Measurements from ENCODE around the gene DUSP22.

Gene DUSP22

DNA sequence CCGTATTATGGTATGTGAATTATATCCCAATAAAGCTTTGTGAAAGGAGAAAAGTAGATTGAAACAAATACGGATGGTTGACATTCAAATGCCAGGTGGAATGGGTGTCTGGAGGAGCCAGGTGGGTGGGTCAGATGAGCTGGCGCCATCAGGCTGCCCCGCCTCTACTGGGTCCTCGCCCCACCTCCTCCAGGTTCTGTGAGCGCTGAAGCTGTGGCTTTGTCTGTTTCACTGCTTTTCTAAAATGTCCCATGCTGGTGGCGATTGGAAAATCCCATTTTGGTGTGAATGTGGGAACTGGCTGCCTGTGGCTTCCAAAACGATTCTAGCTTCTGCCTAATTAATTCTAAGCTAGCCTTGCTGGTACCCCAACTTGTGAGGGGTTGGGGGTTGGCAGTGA, 16.5 kb downstream of the DUSP22 start:
- no peak for DNase-seq

DNA sequence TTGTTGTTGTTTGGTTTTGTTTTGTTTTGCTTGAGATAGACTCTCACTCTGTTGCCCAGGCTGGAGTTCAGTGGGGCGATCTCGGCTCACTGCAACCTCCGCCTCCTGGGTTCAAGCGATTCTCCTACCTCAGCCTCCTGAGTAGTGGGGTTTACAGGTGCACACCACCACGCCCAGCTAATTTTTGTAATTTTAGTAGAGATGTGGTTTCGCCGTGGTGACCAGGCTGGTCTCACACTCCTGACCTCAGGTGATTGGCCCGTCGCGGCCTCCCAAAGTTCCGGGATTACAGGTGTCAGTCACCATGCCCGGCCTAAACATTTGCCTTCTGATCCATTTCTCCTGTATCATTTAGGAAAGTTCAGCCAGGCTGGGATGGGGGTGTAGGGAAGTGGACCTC, 17.7 kb downstream of the DUSP22 start:
- no peak for DNase-seq

DNA sequence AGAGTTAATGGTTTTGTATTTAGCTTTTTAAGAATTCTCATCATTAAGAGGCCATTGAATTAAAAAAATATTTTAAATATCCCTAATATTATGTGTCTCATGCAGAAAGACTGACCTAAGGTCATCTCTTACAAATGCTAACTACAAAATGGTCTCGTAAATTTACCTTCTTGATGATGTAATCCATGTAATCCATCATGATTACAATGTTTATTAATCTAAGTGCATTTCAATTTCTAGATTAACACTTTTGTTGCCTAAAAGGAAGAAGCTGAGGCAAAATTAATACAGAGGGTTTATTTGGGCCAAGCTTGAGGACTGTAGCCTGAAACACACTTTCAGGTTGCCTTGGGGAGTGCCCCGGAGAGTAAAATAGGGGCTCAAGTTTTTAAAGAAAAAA, 18.4 kb downstream of the DUSP22 start:
- no peak for DNase-seq

DNA sequence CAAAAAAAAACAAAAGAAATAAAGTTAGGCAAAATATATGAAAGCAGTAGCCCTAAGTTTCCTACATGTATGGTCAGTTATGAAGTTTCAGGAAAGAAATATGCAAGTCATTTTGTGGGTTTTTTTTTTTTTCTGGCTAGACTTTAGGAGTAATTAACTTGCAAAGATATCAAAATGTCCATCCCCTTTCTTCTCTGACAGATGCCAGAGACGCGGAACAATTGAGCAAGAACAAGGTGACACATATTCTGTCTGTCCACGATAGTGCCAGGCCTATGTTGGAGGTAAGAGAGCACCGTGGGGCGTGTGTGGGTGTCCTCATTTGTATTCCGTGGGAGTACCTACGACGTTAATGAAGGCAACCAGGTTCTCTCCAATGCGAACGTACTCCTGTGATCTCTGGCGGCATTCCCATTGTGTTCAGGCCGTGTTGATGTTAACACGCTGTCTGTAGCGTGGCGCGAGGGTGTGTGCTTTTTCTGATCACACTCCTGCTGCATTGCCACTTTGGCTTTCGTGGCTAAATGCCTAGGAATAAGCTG, 19.5 kb downstream of the DUSP22 start:
- DNase-seq: no peak

DNA sequence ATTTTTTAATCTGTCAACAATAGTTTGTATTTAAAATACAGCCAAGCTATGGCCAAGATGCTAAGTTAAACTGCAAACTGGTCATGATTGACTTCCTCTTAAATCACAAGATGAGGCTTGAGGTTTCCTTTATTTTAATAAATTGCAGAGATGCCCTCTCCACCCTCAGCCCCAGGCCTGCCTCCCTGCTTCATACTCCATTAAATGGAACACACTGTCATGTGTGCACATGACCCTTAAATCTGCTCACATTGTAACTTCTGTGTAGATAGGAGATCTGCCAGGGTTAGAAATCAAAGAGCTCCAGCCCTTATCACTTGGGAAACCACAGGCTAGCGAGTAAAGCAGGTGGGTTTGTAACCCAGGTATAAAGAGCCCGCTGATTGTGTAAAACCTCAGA, 20.8 kb downstream of the DUSP22 start:
- DNase-seq: no peak

DNA sequence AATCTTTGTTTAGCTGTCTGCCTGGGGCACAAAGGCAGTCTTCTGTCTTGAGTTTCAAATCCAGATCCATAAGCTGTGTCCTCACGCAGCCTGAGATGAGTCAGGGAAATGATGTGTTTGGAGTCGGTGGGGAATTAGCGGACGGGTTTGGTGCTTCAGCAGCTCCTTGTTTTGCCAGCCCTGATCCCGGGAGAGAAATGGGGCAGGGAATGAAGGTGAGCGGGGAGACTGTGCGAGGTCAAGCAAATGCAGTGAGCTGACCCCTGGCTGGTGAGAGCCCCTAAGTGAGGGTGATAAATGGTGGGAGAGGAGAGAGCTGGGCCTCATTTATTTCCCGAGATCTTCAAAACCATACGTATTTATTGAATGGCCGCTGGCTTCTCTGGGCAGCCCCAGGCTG, 21.6 kb downstream of the DUSP22 start:
- DNase-seq: no peak

DNA sequence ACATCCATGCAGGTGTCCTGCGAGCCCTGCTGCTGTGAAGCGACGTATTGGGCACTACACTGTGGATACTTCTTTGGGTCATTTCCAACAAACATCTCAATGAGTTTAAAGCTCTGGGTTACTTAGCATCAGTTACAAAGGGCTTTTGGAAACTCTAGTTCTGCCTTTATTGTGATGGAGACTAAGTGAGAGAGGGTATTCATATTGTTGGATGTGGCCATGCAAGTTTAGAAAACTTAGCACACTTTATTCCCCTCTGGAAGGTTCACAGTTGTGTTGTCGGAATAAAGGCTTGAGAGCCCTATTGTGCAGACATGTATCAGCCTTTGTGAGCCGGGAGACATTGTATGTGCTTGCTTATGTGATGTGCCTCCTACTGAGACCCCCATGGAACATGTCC, 22.1 kb downstream of the DUSP22 start:
- DNase-seq: no peak

DNA sequence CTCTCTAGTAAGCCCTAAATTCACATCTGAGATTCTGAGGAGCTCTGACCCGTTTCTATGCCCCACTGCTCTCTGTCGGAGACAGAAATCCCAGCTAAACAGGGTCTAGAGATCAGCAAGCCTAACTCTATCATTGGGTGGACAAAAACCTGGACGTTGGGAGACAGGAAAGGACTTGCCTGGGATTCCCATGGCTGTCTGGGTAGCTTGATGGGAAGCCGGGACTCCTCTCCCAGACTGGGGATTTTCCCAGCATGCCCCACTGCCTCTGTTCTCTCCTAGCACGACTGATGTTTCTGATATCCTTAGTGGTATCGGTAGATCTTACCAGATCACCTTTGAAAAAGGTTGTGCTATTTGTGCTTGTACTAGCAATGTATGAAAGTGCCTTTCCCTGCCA, 22.9 kb downstream of the DUSP22 start:
- DNase-seq: no peak

DNA sequence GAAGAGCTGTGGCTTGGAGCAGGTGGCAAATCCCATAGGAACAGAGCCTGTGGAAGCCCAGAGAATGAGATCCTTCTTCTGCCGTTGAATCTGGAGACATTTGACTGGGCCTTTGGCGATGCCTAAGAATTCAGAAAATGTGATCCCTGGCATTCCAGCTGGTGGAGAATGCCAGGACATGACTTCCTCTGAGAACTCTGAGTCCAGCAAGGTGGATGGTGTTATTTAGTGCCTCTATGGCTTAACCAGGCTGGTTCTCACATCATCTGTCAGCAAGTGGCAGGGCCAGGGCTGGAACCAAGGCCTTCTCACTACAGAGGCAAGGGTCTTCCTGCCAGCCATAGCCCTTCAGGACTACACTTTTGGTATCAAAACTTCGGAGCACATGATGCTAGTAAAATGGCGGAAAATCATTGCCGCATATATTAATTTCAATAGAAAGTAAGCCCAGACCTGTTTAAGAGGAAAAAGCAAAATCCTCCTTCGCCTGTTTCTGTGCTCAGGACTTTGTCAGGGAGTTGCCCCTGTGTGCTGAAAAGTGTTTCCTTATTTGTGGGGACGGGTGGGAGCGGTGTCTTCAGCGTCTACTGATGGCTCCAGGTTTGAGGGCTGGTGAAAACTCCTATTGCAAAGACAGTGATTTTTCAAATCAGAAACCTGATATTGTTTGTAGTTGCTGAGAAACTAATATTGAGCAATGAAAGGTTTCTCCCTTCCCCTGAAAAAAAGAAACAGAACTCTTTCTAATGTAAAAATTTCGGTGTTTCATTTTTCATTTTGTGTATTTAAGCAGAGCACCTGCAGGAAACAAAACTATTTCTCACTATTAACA, 23.9 kb downstream of the DUSP22 start:
- no peak for DNase-seq

DNA sequence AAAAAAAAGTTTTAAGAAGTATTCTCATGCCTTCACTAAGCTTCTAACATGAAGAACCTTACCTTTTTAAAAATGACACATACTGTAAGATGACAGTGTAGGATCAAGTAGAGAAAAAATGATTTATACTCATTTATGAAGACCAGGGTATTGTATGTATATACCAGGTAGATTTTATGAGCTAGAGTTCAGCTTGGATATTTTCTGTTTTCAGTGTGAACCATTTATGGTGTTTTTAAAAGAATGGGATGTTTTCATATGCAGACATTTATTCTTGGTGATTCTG, 24.4 kb downstream of the DUSP22 start:
- no peak for DNase-seq

DNA sequence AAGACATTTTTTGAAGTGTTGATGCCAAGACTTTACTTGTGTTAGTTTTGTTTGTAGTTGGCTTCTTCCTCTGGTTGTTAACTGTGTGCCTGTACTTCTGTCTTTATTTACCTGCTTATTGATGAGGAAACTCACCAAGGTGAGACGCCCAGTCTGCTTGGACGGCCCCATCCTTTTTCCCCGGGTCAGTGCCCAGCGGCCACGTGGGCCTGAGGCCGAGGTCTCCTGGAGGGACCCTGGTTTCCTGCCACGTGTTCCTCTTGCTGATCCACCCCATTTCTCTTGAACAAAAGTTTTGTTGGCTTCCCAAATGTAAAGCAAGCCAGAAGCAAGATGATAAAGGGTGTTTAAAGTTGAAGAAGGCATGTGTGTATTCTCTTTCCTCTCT, 24.8 kb downstream of the DUSP22 start:
- no peak for DNase-seq

DNA sequence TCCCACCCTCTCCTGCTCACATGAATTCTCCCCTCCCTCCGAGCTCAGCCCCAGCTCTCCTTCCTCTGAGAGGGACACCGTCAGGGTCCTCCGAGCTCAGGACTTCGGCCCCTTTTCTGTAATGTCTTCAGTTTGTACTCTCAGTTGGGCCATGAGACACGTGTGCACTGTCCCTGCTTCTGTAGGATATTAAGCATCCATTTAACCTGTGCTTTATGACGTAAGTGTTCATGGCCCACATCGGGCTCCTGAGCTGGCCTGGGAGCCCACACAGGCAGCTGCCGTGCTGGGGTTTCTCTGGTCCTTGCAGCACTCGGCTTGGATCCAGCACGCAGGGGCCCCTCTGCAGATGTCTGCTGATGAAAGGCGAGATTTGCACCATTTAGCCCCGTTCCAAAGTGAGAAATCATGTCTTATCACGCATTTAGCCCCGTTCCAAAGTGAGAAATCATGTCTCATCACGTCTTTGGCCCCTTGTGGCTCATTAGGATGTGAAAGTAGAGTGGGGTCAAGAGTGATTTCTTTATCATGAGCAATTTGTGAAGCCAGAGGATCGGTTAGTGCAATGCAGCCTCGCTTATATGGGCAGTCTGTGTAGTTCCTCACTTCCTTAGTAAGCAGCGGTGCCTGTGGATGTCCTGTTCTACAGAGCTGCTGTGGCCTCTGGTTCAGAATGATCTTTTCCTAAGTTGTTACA, 25.3 kb downstream of the DUSP22 start:
- no peak for DNase-seq

DNA sequence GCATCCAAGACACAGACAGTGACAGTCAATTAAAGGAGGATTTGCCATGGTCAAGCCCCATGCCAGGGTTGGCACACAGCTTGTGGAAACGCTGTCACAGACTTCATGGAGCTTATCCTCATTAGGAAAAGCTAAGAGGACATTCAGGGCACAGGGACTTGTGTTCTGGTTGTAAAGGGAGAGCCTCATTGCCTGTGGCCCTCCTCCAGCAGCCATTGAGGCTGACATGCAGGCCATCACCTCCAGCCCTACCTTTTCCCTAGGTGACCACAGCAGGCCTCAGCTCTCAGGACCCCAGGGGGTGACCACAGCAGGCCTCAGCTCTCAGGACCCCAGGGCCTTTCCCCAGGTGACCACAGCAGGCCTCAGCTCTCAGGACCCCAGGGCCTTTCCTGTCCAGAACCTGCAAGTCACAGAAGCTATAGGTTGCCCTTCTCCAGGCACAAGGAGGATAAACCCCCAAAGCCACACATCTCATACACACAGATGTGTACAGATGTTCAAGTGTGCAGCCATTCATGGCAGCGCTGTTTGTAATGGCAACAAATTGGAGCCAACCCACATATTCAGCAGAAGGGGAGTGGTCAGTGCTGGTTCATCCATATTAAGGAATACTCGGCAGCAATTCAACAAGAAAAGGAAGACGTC, 26.1 kb downstream of the DUSP22 start:
- DNase-seq: no peak

DNA sequence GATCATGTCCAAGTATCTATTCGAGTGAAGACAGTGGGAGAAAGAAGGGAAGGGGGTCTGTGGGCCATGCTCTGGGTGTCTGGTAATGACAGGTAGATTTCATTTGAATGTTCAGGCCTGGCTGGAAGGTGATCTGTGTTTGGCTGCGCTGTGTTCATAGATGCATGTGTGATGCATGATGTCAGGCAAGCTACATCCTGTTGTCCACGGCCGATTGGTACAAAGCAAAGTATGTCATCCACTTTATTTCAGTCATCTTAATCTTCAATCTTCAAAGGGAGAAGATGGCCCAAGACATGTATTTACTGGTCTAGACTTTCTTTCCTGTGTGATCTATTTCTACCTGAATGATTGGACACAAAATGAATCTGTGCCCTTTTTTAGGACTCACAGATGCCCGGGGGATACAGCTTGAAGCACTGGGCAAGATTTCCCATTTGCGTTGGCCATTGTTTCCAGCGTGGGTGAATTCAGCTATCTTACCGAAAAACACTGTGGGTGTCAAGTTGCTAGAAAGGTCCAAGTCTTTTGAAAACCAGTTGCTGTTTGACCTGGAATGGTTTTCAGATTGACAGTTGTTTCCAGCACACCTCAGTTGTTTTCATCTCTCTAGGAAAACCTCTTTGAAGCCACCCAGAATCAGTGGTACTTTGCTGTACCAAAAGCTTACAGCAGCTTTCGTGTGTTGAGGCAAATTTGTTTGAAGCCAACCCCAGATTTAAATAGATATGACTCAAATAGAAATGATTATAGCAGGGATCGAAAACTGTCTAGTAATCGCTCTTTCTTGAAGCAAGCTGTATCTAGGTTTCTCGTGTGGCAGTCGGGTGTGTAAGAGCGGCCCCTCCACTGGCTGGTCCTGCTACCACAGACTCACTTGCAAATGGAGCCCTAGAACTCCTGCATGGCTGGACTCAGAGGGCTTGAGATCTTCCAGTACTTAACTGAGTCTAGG, 27.2 kb downstream of the DUSP22 start:
- DNase-seq: no peak

DNA sequence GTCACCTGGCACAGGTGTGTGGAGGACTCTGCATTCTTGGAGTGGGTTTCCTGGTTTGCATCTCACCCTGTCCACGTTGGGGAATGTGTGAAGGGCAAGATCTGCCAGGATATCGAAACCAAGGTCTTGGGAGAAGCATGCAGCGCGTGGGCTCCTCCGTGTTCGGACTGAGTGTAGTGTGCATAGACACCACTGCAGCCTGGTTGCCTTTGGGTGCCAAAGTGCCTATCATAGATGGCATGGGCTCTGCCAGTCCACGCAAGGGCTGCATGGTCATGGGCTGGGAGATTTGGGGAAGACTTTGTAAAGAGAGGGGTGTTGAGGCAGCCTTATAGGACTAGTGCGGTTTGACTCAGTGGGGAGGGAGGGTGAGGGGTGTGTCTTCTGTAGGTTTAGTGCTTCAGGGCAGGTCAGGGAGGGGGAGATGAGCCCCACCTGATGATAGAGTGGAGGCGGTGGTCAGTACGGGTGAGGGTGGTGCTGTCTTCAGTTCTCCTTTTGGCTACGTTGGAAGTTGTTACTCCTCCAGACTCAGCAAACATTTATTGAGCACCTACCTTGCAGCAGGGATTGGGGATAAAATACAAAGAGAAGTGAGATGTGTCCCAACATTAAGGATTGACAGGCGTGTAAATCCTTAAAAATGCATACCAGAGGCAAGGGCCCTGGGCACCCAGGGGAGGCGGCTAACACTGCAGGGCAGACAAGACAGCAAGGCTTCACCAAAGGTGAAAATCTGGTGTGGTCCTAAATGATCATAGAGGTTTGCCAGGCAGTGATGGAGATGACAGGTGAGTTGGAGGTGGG, 28.3 kb downstream of the DUSP22 start:
- DNase-seq: no peak

DNA sequence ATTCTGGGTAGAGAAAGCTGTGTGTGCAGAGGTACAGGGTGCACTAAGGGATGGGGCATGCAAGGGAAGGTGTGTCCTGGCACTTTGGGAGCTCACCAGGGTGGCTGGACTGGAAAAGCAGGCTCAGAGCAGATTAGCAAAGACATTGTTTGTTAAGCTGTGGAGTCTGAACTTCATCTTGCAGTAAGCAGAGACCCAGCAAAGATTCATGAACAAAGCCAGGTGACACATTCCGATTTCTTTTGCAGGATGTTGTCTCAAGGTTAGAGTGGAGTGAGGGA, 28.8 kb downstream of the DUSP22 start:
- no peak for DNase-seq

DNA sequence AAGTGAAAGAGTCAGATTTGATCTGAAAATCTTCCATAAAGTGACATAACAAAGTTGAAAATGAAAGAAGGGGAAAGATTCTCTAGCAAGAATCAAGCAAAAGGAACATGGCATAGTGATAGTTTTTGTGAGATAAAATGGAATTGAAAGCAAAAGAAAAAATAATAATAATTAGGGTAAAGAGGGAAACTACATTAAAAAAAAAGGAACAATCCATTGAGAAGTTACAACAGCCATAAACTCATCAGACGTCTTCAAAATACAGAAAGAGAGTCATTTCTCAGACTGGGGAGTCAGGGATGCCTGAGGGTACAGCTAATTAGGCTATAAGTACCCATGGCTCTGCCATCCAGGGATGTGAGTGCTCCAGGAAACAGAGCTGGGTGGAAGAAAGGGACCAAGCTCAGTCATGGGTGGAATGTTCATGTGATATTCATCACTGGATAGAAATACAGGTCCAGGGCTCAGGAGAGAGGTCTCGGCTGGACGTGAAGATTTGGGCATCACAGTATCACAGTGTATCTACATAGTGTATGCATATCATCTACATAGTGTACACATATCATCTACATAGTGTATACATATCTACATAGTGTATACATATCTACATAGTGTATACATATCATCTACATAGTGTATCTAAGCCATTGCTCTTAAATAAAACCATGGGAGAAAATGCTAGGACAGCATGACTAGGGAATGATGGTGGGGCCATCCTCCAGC, 29.4 kb downstream of the DUSP22 start:
- DNase-seq: no peak

DNA sequence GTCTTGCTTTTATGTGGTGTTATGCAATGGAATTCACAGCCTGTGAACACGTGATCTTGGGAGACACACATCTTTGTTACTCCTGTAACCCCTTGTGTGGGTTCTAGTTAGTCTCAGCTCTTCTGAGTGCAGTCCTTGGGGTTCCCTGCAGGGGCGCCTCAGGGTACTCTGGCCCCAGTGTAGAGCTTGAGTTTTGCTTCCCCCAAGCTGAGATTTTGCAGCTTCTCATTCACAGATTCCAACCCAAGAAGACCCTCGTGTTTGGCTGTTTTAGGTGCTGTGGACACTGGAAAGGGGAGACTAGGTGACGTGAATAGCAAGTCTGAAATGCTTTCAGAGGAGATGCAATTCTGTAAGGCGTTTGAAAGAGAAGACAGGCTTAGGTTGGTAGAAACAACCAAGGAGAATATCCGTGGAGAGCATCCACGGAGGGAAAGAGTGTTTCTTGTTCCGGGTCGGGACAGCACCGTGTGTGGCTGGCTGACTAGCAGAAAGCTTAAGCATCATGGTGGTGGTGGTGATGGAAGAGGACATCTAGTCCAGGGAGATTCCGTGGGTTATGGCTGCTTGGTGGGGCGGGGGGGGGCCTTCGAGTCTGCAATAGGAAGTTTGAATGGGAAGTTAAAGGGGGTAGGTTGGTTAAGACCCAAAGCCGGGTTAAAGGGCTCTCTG, 30.1 kb downstream of the DUSP22 start:
- no peak for DNase-seq

DNA sequence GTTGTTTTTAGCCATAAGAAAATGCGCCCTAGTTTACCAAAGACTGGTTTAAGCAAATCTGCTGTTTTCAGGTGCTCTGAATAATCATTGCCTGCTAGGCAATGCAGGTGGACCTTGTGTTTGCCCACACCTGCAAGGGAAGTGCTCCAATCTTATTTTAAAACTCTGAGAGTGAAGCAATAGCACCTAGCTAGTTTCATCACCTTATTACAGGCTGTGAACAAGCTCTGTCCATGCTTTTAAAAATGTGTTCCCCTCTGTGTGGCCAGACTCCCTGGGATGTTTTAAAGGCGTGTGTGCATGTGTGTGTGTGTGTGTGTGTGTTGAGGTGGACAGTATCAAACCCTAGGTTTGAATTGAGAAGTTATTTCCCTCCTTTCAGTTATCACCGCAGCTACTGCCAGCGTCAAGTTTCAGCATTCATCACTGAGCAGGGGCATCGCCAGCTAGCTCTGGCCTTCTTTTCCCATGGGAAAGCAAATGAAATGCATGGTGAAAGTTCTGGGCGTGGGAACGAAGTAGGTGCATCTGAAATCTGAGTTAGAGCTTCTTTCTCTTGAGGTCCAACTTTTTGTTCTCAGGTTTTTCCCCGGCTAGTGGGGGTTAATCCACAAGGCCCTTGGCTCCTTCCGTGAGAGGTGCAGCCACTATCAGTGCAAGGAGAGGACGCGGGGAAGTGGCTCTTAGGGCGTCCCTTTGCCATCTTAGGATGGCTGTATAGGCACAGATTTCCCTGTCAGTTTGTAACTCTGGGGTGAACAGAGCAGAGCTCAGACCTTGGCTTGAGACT, 30.8 kb downstream of the DUSP22 start:
- no peak for DNase-seq
